H4 (cell line): ENCODE results near the gene SCN4A. TPM values are rescaled to one million over a fixed set of nuclear protein-coding genes. Genes with fewer than 3 reads are reported as not detected.
A peak's percentile ranks its signal among the peaks of the same experiment; 100 is the strongest.
"Not testable (repeated sequence)": the region's sequence is repeated elsewhere in the genome, so short reads cannot be mapped to it uniquely, and the experiment has no call there.

Experiments used
- DNase-seq: peaks from one replicate; pipeline ENCODE4 v3.0.0-alpha.2; 2015; ENCODE audit warnings: low spot score
- total RNA-seq: library from RNA; depleted of rRNA; stranded (reverse); fragments of >200 nt; shearing (Covaris generic); gene quantifications from 2 replicates; pipeline ENCODE4 v1.2.3, GENCODE V29; 2014

SCN4A gene
- total RNA-seq, 1 experiment from 2014 or later = 0.02 TPM

DNA sequence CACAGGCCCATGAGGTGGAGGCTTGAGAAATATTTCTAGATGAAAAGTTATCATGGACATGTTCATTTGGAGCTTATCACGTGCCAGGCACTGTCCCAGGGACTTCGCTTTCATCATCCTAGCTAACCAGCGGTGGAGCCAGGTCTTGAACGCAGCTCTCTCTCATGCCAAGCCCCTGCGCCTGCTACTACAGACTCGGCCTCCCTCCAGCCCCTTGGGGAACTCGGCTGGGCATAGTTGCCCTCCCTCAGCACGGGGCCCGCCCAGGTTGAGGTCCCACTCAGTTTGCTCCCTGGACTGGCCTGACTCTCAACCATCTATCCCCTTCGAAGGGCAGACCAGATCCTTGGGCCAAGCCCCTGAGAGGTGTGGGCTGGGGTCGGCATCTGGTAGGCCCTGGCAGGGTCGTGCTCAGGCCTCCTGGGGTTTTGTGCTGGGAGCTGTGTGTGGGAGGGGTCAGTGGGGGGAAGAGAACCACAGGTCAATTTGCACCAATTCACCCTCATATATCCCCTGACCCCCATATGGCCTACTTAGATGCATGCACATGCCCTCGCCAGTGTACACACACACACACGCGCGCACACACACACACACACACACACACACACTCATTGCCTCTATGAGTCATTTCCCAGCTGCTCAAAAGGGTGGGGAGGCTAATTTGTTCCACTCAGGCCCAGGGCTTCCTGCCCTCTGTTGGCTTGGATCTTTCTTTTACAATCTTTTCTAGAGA lies 12.1 kb upstream of the SCN4A start:
- DNase-seq = peak; percentile 80

DNA sequence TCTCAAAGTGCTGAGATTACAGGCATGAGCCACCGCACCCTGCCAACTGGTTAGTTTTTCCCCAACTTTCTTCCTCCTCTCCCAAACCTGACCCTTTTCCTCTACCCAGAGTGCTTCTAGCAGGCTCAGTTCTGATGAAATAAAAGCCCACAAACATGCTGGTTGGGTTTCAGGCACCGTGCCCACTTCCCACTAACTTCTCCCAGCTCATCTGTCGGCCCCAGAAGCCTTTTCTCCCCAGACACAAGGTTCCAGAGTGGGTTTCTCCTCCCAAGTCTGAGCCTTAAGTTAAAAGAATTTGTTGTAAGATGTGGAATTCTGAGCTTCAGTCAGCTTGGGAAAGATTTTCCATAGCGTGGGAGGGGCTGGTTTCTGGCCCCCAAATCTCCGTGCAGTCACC lies 11.5 kb upstream of the SCN4A start:
- DNase-seq = no peak

DNA sequence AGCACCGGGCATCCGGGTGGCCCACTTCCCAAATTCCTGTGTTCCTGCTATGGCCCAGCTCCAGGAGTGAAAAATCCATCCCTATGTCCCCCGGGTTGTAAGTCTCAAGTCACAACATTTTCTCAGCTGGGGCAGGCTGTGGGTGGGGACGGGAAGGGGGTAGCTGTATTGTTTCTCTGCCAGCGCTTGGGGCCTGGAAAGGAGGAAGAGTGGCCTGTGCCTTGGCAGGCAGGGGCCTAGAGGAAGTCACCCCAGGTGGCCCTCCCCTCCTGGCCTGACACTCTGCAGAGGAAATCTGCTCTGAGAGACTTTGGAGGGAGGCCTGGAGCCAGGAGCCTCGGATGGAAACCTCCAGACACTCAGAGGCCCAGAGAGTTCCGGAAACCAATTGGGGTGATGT lies 10.6 kb upstream of the SCN4A start:
- DNase-seq = no peak

DNA sequence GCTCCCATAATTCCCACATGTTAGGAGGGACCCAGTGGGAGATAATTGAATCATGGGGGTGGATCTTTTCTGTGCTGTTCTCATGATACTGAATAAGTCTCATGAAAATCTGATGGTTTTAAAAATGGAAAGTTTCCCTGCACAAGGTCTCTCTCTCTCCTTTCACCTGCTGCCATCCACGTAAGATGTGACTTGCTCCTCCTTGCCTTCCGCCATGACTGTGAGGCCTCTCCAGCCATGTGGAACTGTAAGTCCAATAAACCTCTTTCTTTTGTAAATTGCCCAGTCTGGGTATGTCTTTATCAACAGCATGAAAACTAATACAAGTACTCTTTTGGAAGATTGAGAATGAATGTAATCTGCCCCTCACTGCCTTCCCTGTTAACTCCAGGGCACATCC lies 9.9 kb upstream of the SCN4A start:
- DNase-seq = not testable (repeated sequence)

DNA sequence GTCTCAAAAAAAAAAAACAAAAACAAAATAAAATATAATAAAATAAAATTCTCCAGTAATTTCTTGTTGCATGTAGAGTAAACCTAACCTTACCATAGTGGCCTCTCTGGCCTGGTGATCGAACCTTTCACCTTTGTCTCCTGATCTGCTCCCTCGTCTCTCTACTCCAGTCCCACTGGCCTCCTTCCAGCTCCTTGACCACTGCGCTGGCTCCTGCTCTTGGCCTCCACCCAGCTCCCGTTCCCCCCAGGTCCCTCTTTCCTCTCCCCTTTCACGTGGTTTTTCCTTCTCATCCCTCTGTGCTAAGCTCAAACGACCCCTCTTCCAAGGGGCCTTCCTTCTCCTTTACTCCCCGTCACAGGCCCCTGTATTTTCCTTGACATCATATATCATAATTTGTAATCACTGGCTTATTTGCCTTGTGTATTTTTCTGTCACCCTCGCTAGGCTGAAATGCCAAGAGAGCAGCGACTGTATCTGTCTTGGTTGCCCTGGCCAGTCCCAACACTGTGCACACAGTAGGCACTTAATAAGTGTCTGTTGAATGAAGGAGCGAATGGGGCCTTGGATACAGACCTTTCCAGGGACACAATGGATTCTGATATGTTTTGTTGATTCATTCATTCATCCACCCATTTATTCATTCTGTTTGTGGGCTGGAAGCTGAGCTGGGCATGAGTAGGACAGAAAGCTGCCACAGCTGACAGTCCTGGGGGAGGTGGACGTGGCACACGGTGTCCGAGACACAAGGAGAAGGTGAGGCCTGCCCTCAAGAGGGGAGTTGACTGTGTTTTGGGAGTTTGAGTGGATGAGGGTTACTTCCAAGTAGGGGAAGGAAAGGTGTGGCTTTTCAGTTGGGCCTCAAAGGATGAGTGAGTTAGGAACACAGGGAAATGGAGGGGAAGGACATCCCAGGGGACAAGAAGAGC lies 5.8 kb upstream of the SCN4A start:
- no peak for DNase-seq

DNA sequence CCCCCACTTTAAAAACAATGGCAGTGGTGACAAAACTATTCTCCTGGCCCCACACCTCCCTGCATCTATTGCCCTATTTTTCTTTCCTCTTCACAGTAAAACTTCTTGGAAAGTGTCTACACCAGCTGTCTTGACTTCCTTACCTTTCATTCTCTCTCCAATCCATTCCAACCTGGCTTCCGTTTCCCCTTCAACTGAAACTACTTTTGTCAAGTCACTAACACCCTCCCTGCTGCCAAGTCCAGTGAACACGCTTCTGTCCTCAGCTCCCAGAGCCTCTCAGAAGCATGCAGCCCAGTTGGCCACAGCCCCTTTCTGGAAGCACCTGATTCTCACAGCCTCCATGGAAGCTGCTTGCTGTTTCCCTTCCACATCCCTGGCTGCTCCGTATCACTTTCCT lies 4.0 kb upstream of the SCN4A start:
- DNase-seq = no peak

DNA sequence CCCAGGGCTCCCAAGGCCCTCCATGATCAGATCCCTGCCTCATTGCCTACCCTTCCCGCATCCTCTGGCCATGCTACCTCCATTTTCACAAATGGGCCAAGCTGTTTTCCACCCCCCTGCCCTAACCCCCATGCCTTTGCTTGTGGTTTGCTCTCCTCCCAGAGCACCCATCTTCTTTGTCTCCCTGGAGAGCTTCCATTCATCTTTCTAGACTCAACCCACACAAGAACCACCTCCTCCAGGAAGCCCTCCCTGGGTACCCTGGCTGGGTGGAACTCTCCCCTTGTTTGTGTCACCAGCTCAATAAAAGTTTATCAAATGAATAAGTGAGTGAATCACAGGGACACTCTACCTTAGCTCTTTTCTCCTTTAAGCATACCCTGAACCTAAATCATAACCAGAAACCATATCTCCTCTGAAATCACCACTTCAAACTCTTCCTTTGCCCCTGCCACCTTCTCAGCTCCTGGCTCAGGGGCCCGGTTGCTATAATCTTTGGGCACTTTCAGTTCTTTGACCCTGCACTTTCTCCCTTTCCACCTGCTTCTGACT lies 2.9 kb upstream of the SCN4A start:
- no peak for DNase-seq

DNA sequence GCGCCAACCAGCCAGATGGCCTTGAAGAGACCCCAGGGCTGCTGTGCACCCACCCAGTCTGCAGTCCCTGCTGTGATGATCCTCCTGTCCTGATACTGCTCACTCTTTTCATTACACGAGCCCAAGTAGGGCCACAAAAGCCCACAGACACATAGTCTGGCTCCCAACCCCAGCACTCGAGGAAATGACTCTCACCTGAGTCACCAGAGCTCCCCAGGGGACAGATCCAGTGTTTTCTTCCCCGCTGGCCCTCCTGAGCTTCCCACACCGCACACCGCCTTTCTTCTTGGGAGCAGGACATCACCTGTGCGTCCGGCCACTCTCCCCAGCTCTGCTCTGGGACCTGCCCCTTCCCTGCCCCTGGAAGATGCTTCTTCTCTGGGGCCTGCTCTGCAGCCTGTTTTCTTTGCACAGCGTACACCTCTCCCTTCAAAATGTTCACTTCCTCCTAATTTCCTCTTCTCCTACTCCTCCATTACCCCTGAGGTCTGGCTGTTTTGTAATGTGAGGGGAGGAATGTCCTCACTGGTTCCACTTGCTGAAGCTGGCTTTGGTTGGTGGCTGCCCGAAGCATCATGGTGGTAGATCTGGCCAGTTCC lies 2.0 kb upstream of the SCN4A start:
- DNase-seq = no peak

DNA sequence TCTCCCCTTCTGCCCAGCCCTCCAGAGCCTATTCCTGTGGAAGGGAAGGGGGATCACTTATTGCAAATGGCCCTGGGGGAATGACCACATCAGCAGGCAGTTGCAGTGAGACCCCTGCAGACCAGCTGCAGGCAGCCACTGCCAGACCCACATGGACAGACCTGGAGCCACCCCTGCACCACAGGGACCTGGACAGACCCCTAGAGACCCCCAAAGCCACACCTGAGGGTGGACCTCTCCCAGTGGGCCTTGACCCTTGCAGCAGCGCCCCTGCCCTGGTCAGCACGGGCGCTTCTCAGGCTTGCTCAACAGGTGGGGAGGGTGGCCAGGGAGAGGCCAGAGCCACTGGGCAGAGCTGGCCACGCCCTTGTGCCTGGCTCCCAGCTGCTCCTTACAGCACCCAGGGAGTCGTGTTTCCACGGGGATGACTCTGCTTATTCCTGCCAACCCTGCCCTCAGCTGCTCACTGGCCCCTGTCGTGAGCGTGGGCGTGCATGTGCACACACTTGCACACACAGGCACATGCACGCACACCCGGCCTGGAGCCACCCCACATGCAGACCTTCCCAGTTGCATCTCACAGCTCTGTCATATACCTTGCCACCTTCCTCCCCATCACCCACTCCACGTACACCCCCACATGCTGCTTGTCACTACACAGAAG lies 1.3 kb upstream of the SCN4A start:
- DNase-seq = peak; percentile 67

DNA sequence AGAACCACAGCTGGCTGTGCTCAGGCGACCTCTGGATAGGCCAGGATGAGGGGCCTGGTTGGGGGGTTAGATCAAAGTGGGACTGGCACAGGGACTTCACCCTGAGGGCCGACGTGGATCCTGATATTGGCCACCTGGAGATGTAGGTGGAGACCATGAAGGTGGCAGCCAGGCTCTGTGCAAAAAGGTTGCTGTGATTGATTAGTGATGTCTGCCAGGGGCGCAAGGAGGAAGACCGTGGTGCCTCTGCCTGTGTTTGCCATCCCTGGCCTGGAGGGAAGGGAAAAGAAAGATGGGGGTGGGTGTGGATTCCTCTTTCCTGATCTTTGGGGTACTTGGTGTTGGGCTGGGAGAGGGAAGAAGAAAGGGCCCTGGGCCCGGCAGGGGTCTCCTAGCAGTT lies 529 bp upstream of the SCN4A start:
- DNase-seq = no peak

DNA sequence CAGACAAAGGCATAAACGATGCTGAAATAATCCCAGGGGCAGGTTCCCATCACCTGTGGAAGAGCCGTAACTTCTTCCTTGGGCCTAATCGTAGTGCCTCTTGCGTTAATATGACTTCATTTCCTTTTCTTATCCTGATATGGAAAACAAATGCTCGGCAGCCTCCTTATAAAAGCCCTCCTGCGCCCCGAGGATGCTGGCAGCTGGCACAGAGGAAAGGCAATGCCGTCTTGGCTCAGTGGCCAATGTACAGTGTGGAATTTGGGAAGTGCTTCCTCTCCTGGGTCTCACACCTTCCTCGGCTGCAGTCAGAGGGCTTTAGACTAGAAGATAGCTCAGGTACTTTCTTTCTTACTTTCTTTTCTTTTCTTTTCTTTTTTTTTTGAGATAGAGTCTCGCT lies 3.4 kb downstream of the SCN4A start:
- no peak for DNase-seq

DNA sequence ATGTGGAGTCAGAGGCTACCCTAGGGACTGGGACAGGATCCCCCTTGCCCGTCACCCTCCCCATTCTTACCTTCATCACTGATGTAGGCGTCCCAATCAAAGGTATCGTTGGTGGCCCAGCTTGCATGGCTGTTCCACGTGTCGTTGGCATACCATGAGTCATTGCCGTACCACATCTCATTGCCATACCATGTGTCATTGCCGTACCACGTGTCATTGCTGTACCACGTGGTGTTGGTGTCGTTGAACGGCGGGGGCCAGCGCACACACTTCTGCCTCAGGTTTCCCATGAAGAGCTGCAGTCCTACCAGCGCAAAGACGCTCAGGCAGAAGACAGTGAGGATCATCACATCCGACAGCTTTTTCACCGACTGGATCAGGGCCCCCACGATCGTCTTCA lies 4.8 kb downstream of the SCN4A start:
- peak; percentile 51 for DNase-seq

DNA sequence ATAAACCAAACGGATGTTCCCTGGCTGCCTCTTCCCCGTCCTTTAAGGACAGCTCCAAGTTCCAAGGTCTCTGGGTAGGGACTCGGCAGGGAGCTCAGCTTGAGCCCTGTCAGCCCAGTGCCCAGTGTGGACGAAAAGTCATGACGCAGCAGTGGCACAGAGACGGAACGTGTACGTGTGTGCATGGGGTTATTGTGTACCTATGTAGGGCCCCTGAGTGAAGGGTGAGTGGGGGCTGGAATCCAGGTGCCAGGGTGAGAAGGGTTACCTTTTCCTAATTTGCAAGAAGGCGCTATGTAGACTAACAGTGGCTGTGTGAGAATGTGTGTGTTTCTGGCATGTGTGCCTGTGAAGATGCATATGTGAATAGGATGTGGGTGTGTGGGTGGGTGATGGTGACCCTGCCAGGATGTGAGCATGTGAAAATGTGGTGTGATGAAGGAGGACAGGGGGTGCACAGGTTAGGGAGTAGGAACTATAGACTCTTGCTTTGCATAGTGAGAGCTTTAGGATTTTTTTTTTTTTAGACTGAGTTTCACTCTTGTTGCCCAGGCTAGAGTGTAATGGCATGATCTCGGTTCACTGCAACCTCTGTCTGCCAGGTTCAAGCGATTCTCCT lies 6.0 kb downstream of the SCN4A start:
- no peak for DNase-seq

DNA sequence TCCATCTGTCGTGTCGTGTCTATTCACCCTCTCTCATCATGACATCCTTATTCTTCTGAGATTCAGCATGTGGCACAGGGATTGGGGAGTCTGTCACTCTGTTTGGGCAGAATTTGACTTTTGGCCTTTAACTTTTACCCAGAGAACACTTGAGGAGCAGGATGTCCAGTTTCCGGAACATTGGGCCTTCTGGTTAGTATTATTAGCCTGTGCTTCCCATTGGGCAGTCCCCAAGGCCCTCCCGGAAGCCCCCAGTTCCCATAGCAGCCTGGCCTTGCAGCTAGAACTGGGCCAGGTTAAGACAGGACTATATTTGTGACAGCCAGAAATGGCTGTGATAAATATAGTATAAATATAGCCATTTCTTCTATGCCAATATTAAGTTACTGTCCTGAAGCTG lies 9.6 kb downstream of the SCN4A start:
- DNase-seq = no peak

DNA sequence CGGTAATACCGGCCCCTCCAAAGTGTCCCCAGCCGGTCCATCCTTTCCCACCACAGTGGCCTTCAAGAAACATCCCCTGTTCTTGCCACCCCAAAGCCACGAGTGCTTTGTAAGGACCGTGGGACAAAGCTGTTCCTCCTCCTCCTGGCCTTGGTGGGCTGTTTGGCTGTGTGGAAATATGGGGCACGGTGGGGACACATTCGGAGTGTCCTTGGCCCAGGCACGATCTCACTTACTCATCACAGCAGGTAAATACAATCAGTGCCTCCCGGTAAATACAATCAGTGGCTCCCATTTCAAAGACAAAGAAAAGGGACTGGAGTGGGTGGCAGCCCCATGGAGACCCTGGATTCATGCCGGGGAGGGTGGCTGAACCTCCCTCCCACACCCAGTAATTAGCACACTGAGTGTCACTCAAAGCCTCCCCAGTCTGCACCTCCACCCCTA lies 10.4 kb downstream of the SCN4A start:
- DNase-seq = no peak

DNA sequence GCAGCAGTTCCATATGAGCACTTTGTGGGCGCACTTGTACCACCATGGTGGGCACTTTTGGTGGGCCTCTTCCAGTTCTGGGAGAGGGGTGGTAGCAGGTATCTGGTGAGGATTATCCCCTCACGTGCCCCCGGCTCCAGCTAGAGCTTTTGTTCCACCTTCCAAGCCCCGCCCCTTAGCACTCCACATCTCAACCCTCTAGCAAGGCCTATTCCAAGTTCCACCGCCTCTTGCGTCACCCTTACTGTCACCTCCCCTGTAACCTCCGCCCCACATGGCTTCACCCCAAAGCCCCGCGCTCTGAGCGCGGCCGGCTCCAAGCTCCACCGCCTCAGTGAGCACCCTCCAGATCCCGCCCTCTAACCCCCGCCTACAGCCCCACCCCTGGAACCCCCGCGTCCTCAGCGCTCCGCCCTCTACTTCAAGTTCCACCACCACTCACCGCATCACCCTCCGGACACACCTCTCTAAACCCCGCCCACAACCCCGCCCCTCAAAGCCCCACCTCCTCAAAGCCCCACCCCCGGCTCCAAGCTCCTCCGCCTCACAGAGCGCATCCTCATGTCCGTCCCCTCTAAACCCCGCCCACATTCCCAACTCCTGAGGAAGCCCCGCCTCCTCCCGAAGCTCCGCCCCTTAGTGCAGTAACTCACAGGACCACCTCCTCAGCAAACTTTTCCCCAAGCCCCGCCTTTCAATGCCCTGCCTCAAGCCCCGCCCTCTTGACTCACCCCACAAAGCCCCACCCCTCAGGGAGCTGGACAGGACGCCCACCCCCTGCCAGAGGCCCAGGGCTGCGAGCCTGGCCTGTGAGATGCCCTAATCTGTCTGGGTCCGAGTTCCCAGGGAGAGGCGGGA lies 11.1 kb downstream of the SCN4A start:
- peak; percentile 38 for DNase-seq

DNA sequence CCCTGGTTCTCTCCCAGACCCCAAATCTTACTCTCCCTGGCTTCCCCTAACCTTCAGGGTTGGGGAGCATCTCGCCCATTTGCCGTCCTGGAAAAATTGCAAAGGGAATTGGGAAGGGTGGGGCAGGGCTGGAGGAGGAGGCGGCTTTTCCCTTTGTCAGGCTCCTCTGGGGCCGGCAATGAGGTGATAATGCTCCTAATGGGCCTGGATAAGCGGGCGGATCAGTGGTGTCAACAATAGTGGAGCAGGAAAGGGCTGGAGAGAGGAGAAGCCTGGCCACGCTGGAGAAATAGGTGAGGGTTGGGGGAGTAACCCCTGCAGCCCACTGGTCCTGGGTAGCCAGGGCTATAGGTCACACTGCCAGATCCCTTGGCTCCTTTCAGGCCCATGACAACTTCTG lies 12.3 kb downstream of the SCN4A start:
- no peak for DNase-seq

DNA sequence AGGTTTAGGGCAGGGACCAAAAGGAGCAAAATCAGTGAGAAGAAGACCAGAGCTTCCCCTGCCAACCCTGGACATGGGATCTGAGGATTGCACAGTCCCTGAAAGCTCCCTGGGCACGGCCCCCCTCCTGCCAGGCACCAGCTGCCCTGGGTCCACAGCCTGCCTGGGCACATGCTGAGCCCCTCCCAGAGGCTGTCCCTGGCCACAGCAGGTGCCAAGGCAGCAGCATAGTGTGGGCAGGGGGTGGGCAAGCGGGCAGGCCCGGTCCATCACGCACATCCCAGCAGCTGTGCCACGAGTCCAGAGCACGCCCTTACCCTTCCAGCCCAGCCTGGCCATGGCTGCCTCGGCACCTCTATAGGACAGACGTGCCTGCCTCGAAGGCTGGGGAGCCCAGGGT lies 12.7 kb downstream of the SCN4A start:
- DNase-seq = no peak

DNA sequence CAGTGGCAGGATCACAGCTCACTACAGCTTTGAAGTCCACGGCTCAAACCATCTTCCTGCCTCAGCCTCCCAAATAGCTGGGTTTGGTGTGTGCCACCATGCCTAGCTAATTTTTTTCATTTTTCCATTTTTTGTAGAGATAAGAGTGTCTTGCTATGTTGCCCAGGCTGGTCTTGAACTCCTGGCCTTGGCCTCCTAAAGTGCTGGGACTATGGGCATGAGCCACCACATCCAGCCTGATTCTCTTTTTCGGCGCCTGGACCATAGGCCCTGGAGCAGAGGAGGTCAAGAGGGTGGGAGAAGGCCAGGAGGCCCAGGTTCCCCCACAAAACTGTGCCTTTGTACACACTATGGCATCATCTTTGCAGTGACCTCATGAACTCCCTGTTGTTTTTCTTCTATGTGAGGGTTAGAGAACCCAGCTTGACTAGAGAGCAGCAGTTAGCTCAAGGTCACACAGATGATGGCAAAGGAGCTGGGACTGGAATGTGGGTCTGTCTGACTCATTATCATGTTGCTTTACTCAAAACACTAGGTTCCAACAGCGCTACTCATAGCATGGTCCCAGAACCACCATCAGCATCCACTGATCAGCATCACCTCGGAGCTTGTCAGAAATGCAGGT lies 16.3 kb downstream of the SCN4A start:
- no peak for DNase-seq

DNA sequence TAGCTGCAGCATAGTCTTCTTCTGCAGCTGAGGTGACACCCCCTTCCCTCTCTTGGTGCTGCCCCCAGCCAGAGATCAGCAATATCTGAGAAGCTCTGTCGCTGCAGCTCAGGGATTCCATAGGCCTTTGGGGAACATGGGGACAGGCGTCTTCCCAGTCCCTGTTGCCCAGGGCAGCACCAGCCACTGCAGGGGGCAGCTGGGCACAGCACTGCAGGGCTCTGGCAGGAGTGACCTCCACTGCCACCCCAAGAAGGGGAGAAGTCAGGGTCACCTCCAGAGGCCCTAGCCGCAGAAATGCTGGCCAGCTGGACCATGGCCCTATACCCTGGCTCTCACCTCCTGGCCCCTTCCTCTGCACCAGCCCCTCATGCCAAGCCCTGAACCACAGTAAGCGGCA lies 16.9 kb downstream of the SCN4A start:
- no peak for DNase-seq
